ENCODE data around the gene MECP2.

DNA sequence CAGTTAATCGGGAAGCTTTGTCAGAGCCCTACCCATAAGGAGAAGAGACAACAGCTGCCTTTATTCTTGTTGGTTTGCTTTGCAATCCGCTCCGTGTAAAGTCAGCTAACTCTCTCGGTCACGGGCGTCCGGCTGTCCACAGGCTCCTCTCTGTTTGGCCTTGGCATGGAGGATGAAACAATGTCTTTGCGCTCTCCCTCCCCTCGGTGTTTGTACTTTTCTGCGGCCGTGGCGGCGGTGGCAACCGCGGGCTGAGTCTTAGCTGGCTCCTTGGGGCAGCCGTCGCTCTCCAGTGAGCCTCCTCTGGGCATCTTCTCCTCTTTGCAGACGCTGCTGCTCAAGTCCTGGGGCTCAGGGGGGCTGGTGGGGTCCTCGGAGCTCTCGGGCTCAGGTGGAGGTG lies 67.3 kb downstream of the MECP2 start:
- TF ChIP-seq, protein P1, sequence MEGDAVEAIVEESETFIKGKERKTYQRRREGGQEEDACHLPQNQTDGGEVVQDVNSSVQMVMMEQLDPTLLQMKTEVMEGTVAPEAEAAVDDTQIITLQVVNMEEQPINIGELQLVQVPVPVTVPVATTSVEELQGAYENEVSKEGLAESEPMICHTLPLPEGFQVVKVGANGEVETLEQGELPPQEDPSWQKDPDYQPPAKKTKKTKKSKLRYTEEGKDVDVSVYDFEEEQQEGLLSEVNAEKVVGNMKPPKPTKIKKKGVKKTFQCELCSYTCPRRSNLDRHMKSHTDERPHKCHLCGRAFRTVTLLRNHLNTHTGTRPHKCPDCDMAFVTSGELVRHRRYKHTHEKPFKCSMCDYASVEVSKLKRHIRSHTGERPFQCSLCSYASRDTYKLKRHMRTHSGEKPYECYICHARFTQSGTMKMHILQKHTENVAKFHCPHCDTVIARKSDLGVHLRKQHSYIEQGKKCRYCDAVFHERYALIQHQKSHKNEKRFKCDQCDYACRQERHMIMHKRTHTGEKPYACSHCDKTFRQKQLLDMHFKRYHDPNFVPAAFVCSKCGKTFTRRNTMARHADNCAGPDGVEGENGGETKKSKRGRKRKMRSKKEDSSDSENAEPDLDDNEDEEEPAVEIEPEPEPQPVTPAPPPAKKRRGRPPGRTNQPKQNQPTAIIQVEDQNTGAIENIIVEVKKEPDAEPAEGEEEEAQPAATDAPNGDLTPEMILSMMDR (conservative IDR thresholded peaks at IDR 0.05; ENCODE audit: low read length): no peak
- TF ChIP-seq EZH2phosphoT487 (IDR thresholded peaks at IDR 0.05; ENCODE audit: borderline replicate concordance, low read depth, low read length): no peak
